ENCODE data around the gene KIF25. TPM values are rescaled to one million over a fixed set of nuclear protein-coding genes. Genes with fewer than 3 reads are reported as not detected.
"Not testable (repeated sequence)": the region's sequence is repeated elsewhere in the genome, so short reads cannot be mapped to it uniquely, and the experiment has no call there.

The KIF25 gene
- total RNA-seq, 1 donor from 2014 or later: not detected

GRCh38 chr6:168063431-168063830 lies 66.0 kb downstream of the KIF25 start:
- intact Hi-C loops (cut with micrococcal nuclease): no loop called here

- intact Hi-C loops (cut with micrococcal nuclease): no loop called here
Observed at GRCh38 chr6:168064226-168064807, 66.8 kb downstream of the KIF25 start.

GRCh38 chr6:168067081-168067759 lies 69.7 kb downstream of the KIF25 start:
- intact Hi-C loops (cut with micrococcal nuclease): no loop called here

- intact Hi-C loops (cut with micrococcal nuclease): no loop called here
Observed at GRCh38 chr6:168070804-168071203, 73.3 kb downstream of the KIF25 start.

GRCh38 chr6:168071620-168072019 lies 74.1 kb downstream of the KIF25 start:
- intact Hi-C loops (cut with micrococcal nuclease): no loop called here

- intact Hi-C loops (cut with micrococcal nuclease): no loop called here
Observed at GRCh38 chr6:168072261-168072660, 74.8 kb downstream of the KIF25 start.

GRCh38 chr6:168072730-168073129 lies 75.3 kb downstream of the KIF25 start:
- intact Hi-C loops (cut with micrococcal nuclease): no loop called here

- intact Hi-C loops (cut with micrococcal nuclease): no loop called here
Observed at GRCh38 chr6:168073937-168074730, 76.7 kb downstream of the KIF25 start.

GRCh38 chr6:168075216-168075615 lies 77.7 kb downstream of the KIF25 start:
- intact Hi-C loops (cut with micrococcal nuclease): no loop called here

GRCh38 chr6:168075787-168076202 lies 78.3 kb downstream of the KIF25 start:
- intact Hi-C loops (cut with micrococcal nuclease): no loop called here

GRCh38 chr6:168077401-168077800 lies 79.9 kb downstream of the KIF25 start:
- intact Hi-C loops (cut with micrococcal nuclease): not testable (repeated sequence)

- intact Hi-C loops (cut with micrococcal nuclease): no loop called here
Observed at GRCh38 chr6:168078175-168078942, 80.9 kb downstream of the KIF25 start.

GRCh38 chr6:168078943-168079405 lies 81.5 kb downstream of the KIF25 start, which contains the start of gene FRMD1:
Gene FRMD1 (minus strand): TSS chr6:168079212. CDS start chr6:168079094, 118 bp downstream.
- intact Hi-C loops (cut with micrococcal nuclease): no loop called here

GRCh38 chr6:168080393-168081077 lies 83.1 kb downstream of the KIF25 start:
- intact Hi-C loops (cut with micrococcal nuclease): no loop called here

- intact Hi-C loops (cut with micrococcal nuclease): no loop called here
Observed at GRCh38 chr6:168081858-168082546, 84.5 kb downstream of the KIF25 start.

GRCh38 chr6:168082860-168083513 lies 85.5 kb downstream of the KIF25 start:
- intact Hi-C loops (cut with micrococcal nuclease): no loop called here

- intact Hi-C loops (cut with micrococcal nuclease): no loop called here
Observed at GRCh38 chr6:168083514-168083885, 86.0 kb downstream of the KIF25 start.

GRCh38 chr6:168084465-168085160 lies 87.1 kb downstream of the KIF25 start:
- intact Hi-C loops (cut with micrococcal nuclease): no loop called here

- intact Hi-C loops (cut with micrococcal nuclease): no loop called here
Observed at GRCh38 chr6:168086066-168086465, 88.6 kb downstream of the KIF25 start.

All from T-helper 1 cell treated with Interleukin-12 subunit alpha and Interleukin-12 subunit beta and Interleukin-4 antibody, amounts not matched to agents 30 ng/mL and 1 ng/mL, for 36 hours (primary cell).